ENCODE measurements around the gene YY1.
"Not testable (repeated sequence)": the region's sequence is repeated elsewhere in the genome, so short reads cannot be mapped to it uniquely, and the experiment has no call there.

The YY1 gene

GRCh38 chr14:100230361-100230760 is 8.6 kb upstream of the YY1 start:
- H3K36me3 ChIP-seq: peaks cover 16% of the 10 kb centered on the region
- TF ChIP-seq CTCF (IDR thresholded peaks at IDR 0.05; ENCODE audit: low read depth, low read length): no peak
- no peaks in the 10 kb centered on the region for H3K4me1 ChIP-seq
- H3K9me3 ChIP-seq: no peaks in the 10 kb centered on the region
- H3K27me3 ChIP-seq: no peaks in the 10 kb centered on the region
- no peak for DNase-seq
- no peak overlapping the region for H3K4me3 ChIP-seq (ENCODE audit: low read depth, low read length)

- no peak for DNase-seq
- H3K9me3 ChIP-seq: no peaks in the 10 kb centered on the region
- H3K36me3 ChIP-seq: peaks cover 16% of the 10 kb centered on the region
- H3K4me3 ChIP-seq (ENCODE audit: low read depth, low read length): no peak overlapping the region
- no peak for TF ChIP-seq CTCF (IDR thresholded peaks at IDR 0.05; ENCODE audit: low read depth, low read length)
- H3K4me1 ChIP-seq: no peaks in the 10 kb centered on the region
- no peaks in the 10 kb centered on the region for H3K27me3 ChIP-seq
Observed at GRCh38 chr14:100234511-100234910, 4.4 kb upstream of the YY1 start.

DNA sequence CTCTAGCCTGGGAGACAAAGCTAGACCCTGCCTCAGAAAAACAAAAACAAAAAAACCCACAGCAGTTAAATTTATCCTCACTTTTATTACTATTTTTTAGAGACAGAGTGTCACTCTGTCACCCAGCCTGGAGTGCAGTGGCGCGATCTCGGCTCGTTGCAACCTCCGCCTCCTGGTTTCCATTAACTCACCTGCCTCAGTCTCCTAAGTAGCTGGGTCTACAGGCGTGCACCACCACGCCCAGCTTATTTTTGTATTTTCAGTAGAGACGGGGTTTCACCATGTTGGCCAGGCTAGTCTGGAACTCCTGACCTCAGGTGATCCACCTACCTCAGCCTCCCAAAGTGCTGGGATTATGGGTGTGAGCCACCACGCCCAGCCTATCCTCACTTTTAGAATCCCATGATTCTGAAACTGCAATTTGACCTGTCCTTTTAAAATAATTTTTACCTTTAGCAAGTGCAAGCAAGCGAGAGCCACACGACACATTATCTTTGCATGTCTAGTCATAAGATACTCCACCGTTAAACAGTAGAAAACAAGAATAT is 2.6 kb upstream of the YY1 start:
- H3K27me3 ChIP-seq; DNase-seq; H3K4me1 ChIP-seq; H3K9me3 ChIP-seq; H3K4me3 ChIP-seq (ENCODE audit: low read depth, low read length): not testable (repeated sequence)
- peaks cover 13% of the 10 kb centered on the region for H3K36me3 ChIP-seq

DNA sequence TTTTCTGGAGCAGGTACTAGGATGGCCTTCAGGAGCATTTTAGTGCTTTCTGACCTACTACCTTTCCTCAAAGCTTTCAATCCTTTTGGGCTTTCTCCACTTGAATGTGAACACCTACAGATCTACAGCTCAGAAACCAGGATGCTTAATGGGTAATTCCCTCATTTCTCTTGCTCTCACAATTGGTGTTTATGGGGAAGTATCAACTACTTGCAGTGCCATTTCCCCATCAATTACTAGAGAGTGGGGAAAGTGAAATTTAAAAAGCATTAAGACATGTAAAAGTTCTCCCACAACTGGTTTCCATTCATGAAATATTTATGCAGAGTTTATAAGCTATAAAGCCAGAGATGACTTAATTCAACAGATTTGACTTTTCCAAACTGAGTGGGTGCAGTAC is 2.1 kb upstream of the YY1 start:
- DNase-seq: no peak
- Histone ChIP-seq H3K4me3 (ENCODE audit: low read depth, low read length) (peak overlapping the region; percentile 78), H3K27me3 (no peaks in the 10 kb centered on the region), H3K4me1 (no peaks in the 10 kb centered on the region), H3K9me3 (no peaks in the 10 kb centered on the region), H3K36me3 (peaks cover 16% of the 10 kb centered on the region)
- TF ChIP-seq CTCF (IDR thresholded peaks at IDR 0.05; ENCODE audit: low read depth, low read length): no peak

GRCh38 chr14:100237735-100238418 is 1.1 kb upstream of the YY1 start:
- DNase-seq: peak; percentile 64
- H3K4me3 ChIP-seq (ENCODE audit: low read depth, low read length): peak overlapping the region; percentile 78
- H3K36me3 ChIP-seq: peaks cover 17% of the 10 kb centered on the region
- H3K9me3 ChIP-seq: no peaks in the 10 kb centered on the region
- no peak for TF ChIP-seq CTCF (IDR thresholded peaks at IDR 0.05; ENCODE audit: low read depth, low read length)
- H3K27me3 ChIP-seq: no peaks in the 10 kb centered on the region
- no peaks in the 10 kb centered on the region for H3K4me1 ChIP-seq

DNA sequence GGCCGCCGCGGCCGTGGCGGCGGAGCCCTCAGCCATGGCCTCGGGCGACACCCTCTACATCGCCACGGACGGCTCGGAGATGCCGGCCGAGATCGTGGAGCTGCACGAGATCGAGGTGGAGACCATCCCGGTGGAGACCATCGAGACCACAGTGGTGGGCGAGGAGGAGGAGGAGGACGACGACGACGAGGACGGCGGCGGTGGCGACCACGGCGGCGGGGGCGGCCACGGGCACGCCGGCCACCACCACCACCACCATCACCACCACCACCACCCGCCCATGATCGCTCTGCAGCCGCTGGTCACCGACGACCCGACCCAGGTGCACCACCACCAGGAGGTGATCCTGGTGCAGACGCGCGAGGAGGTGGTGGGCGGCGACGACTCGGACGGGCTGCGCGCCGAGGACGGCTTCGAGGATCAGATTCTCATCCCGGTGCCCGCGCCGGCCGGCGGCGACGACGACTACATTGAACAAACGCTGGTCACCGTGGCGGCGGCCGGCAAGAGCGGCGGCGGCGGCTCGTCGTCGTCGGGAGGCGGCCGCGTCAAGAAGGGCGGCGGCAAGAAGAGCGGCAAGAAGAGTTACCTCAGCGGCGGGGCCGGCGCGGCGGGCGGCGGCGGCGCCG is 381 bp downstream of the YY1 start:
- H3K27me3 ChIP-seq: no peaks in the 10 kb centered on the region
- peaks cover 17% of the 10 kb centered on the region for H3K36me3 ChIP-seq
- TF ChIP-seq CTCF (IDR thresholded peaks at IDR 0.05; ENCODE audit: low read depth, low read length): no peak
- DNase-seq: peak; percentile 26
- H3K9me3 ChIP-seq: no peaks in the 10 kb centered on the region
- peak overlapping the region; percentile 85 for H3K4me3 ChIP-seq (ENCODE audit: low read depth, low read length)
- H3K4me1 ChIP-seq: no peaks in the 10 kb centered on the region

Measured in BE2C (cell line).